Heart right ventricle (tissue), 16 donors: ENCODE measurements around the gene USP4. TPM values are rescaled to one million over a fixed set of nuclear protein-coding genes. Genes with fewer than 3 reads are reported as not detected.
A peak's percentile ranks its signal among the peaks of the same experiment; 100 is the strongest.

Source experiments
- ATAC-seq, 8 donors: fragments of 200-7000 bp; cut with Tn5 transposase; one replicate each; pipeline ENCODE4 v1.9.1; 2020; ENCODE audit warnings: mild to moderate bottlenecking in 8 of 8, moderate library complexity in 8 of 8, moderate number of reproducible peaks in 1 of 8
- DNase-seq, 2 donors: peaks; one replicate each; pipeline ENCODE4 v3.0.0-alpha.2; 2020
- H3K27ac ChIP-seq, 10 donors: fragments of 200-600 bp; sonication (generic) in 2 of 10; one replicate each; pipeline versions ENCODE4 v1.5.0 to v1.8.0; 2020 to 2022; ENCODE audit warnings: mild to moderate bottlenecking in 3 of 10
- H3K27me3 ChIP-seq, 7 donors: fragments of 200-600 bp; one replicate each; pipeline ENCODE4 v1.8.0; 2021 to 2022; ENCODE audit warnings: mild to moderate bottlenecking in 2 of 7
- H3K36me3 ChIP-seq, 9 donors: fragments of 200-600 bp; sonication (generic) in 1 of 9; one replicate each; pipeline versions ENCODE4 v1.5.0 to v1.8.0; 2020 to 2022; ENCODE audit warnings: mild to moderate bottlenecking in 2 of 9
- H3K4me1 ChIP-seq, 9 donors: fragments of 200-600 bp; sonication (generic) in 1 of 9; one replicate each; pipeline versions ENCODE4 v1.5.0 to v1.8.0; 2020 to 2022; ENCODE audit warnings: mild to moderate bottlenecking in 4 of 9
- H3K4me3 ChIP-seq, 10 donors: fragments of 200-600 bp; sonication (generic) in 2 of 10; one replicate each; pipeline versions ENCODE4 v1.5.0 to v1.8.0; 2020 to 2022; ENCODE audit warnings: mild to moderate bottlenecking in 7 of 10, moderate library complexity in 2 of 10
- H3K9me3 ChIP-seq, 11 donors: fragments of 200-600 bp in 10 of 11; sonication (generic) in 2 of 11; one replicate each; pipeline versions ENCODE4 v1.5.0 to v1.8.0; 2013 to 2022; ENCODE audit warnings: mild to moderate bottlenecking in 2 of 11, control low read depth in 1 of 11, moderate library complexity in 1 of 11
- WGBS, 2 donors: extraction: QIAGEN DNeasy Blood & Tissue Kit; methylation state at CpG; one replicate each; pipeline ENCODE4 v1.1.7; 2013; ENCODE audit warnings: inconsistent platforms in 1 of 2; 5-methylcytosine and 5-hydroxymethylcytosine counted together
- intact Hi-C, 10 donors: fragments of 100-400 bp; cut with DNase I; formaldehyde crosslinking; loops; one replicate each; pipeline versions ENCODE4 v1.11.1 to v1.14.2; 2022
- polyA plus RNA-seq, 2 donors: library from polyadenylated mRNA; stranded (reverse); fragments of 200-250 nt; gene quantifications; one replicate each; pipeline ENCODE4 v1.2.3, GENCODE V29; 2013
- total RNA-seq, 10 donors: library from RNA; stranded (reverse); fragmentation: NEBNext Ultra II Directional in 3 of 10; extraction: Animal tissue kit (Norgen Biotek cat#: 25700) in 3 of 10; gene quantifications; one replicate each; pipeline versions ENCODE4 v1.2.1 to v1.2.4, GENCODE V29; 2021 to 2023
- TF ChIP-seq, protein P1 (sequence below), 9 donors: fragments of 200-600 bp; sonication (generic) in 2 of 9; IDR thresholded peaks; one replicate each; pipeline versions ENCODE4 v1.5.0 to v1.8.0; 2021 to 2022; ENCODE audit warnings: antibody characterized with exemption in 9 of 9, mild to moderate bottlenecking in 5 of 9, moderate library complexity in 1 of 9
- donor health status: Arrhythmogenic right ventricular cardiomyopathy.
- donor health status: ischemic (EF 13 %, LVEDD 7.1; RV severe dilation, severe dysfunction).
- donor health status: healthy with polysubstance abuse.
- donor health status: DM: no; HTN: yes; CAD: no.
- donor health status: DM: no; HTN: no; CAD: no.
- donor health status: ischemic (EF 25% LVEDD 6.9; RV normal size, moderate dysfunction).
- donor health status: ischemic (EF 25% LVEDD 5.7; RV mildly dilated, moderate dysfunction).
- donor health status: healthy.
- donor health status: DM: yes; HTN: yes; CAD: no.
- donor health status: Ischemic cardiomyopathy.
- donor health status: ischemic (EF 35%, LVEDD 5.7; RV mildly dilated, moderate dysfunction).
- donor health status: nonischemic (EF 11% LVEDD 7.7; RV severe dilation, severe dysfunction).
- donor health status: DM: yes; HTN: yes; CAD: no.
- donor health status: PGD.
- donor health status: ischemic (EF 29% LVEDD 5.4; RV normal size, mild dysfunction).
- donor health status: nonischemic (EF 23%, LVEDD 6.1; RV moderate dilation, normal function).

The USP4 gene
- total and polyA plus RNA-seq, 12 donors = 19.9 to 52.4 (median 43.5) TPM

DNA sequence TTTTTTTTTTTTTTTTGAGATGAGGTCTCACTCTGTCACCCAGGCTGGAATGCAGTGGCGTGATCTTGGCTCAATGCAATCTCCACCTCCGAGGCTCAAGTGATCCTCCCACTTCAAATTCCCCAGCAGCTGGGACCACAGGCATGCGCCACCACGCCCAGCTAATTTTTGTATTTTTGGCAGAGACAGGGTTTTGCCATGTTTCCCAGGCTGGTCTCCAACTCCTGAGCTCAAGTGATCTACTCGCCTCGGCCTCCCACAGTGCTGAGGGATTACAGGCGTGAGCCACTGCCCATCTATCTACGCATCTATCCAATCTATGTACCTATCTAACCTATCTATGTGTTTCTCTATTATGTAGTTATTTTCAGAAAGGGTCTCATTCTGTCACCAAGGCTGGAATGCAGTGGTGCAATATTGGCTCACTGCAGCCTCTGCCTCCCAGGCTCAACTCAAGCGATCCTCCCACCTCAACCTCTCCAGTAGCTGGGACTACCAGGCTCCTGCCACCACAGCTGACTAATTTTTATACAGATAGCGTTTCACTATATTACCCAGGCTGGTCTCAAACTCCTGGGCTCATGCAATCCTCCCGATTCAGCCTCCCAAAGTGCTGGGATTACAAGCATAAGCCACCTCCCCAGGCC is 38.5 kb upstream of the USP4 start:
- H3K27ac ChIP-seq = no peak overlapping the region
- H3K9me3 ChIP-seq = no peaks in the 10 kb centered on the region
- intact Hi-C loops = no loop called here
- H3K4me3 ChIP-seq = no peak overlapping the region
- no peaks in the 10 kb centered on the region for H3K27me3 ChIP-seq
- H3K4me1 ChIP-seq = peaks cover 0 to 69% (median 31%) of the 10 kb centered on the region in 9 donors
- 66 to 68% methylated on average over 11 of the region's 11 CpGs for WGBS, 2 donors
- peaks cover 0 to 31% (median 23%) of the 10 kb centered on the region in 9 donors for H3K36me3 ChIP-seq
- TF ChIP-seq, protein P1, sequence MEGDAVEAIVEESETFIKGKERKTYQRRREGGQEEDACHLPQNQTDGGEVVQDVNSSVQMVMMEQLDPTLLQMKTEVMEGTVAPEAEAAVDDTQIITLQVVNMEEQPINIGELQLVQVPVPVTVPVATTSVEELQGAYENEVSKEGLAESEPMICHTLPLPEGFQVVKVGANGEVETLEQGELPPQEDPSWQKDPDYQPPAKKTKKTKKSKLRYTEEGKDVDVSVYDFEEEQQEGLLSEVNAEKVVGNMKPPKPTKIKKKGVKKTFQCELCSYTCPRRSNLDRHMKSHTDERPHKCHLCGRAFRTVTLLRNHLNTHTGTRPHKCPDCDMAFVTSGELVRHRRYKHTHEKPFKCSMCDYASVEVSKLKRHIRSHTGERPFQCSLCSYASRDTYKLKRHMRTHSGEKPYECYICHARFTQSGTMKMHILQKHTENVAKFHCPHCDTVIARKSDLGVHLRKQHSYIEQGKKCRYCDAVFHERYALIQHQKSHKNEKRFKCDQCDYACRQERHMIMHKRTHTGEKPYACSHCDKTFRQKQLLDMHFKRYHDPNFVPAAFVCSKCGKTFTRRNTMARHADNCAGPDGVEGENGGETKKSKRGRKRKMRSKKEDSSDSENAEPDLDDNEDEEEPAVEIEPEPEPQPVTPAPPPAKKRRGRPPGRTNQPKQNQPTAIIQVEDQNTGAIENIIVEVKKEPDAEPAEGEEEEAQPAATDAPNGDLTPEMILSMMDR (IDR thresholded peaks at IDR 0.05) = no peak
- ATAC-seq = peak; percentile 13 to 64 (median 49)
- peak; percentile 11 to 17 for DNase-seq

- H3K27ac ChIP-seq = no peak overlapping the region
- ATAC-seq (peak in 2 of 8 donors; percentile 20 to 39), DNase-seq (no peak)
- H3K9me3 ChIP-seq = no peaks in the 10 kb centered on the region
- intact Hi-C loops = no loop called here
- 94 to 97% methylated on average over 1 of the region's 1 CpG for WGBS, 2 donors
- peaks cover 0 to 38% (median 30%) of the 10 kb centered on the region in 9 donors for H3K36me3 ChIP-seq
- H3K27me3 ChIP-seq = no peaks in the 10 kb centered on the region
- TF ChIP-seq, protein P1 (IDR thresholded peaks at IDR 0.05) = no peak
- peaks cover 0 to 69% (median 29%) of the 10 kb centered on the region in 9 donors for H3K4me1 ChIP-seq
- no peak overlapping the region for H3K4me3 ChIP-seq
Measured at GRCh38 chr3:49377483-49377882, 37.6 kb upstream of the USP4 start.

DNA sequence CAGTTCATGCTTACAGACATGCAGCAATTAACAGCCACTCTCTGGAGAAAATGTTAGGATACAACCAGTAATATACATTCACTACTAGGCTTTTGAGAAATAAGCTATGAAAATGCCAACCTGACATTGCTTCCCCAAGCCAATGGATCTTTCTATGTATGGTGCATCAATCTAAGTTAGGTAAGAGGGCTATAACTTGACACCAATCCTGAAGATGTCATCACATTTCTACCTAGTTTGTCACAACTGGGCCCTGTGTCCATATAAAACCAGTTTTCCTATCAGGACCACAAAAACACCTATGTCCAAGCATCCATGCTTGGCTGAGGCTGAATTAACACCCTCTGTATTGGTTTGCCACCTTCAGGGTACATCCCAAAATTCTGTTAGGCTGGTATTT is 32.1 kb upstream of the USP4 start:
- H3K27ac ChIP-seq = no peak overlapping the region

DNA sequence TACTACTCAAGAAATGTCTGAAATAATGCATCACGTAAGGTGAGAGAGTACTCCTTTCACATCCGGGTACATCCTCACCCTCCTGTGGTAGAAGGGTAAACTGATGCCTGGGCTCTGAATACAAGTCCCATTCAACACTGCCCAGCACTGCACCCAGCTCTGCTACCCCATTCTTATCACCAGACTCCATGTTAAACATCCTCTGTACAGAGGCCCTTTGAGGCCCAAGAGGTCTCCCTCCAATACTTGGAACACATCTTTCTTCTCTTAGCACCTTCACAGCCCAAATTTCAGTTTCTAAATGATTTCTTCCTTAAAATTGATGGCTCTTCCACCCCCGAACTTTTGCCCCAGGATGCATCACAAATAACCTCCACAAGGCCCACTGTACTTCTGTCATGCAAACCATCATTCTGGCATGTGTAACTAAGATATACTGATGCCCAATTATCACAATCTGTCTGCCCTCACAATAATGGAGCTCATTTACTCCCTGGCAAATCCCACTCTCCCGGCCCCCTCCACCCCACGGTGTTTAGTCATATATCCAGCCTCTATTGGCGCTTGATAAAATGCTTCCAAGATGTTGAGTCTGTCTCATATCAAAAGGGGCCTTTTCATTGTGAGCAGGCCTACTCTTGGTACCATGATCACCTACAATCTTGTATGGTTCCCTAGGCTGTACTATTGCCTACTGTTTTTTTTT is 30.9 kb upstream of the USP4 start:
- intact Hi-C loops = no loop called here
- no peak for ATAC-seq
- TF ChIP-seq, protein P1 (IDR thresholded peaks at IDR 0.05) = no peak
- no peaks in the 10 kb centered on the region for H3K27me3 ChIP-seq
- no peak overlapping the region for H3K4me3 ChIP-seq
- peaks cover 0 to 25% (median 0%) of the 10 kb centered on the region in 9 donors for H3K4me1 ChIP-seq
- no peak for DNase-seq
- H3K9me3 ChIP-seq = no peaks in the 10 kb centered on the region
- H3K36me3 ChIP-seq = peaks cover 0 to 100% (median 68%) of the 10 kb centered on the region in 9 donors
- H3K27ac ChIP-seq = no peak overlapping the region
- 88 to 91% methylated on average over 6 of the region's 6 CpGs for WGBS, 2 donors

More for the DNA sequence above, 32.1 kb upstream of the USP4 start:
- Histone ChIP-seq H3K9me3 (no peaks in the 10 kb centered on the region), H3K4me3 (no peak overlapping the region), H3K36me3 (peaks cover 0 to 89% (median 59%) of the 10 kb centered on the region in 9 donors), H3K27me3 (no peaks in the 10 kb centered on the region), H3K4me1 (peaks cover 0 to 25% (median 0%) of the 10 kb centered on the region in 9 donors)
- ATAC-seq = no peak
- DNase-seq = no peak
- TF ChIP-seq, protein P1 (IDR thresholded peaks at IDR 0.05) = no peak
- intact Hi-C loops = no loop called here
